HUES6 (cell line): ENCODE data around the gene GPR15LG.
"Not testable (repeated sequence)": the region's sequence is repeated elsewhere in the genome, so short reads cannot be mapped to it uniquely, and the experiment has no call there.

Experiments used
- H3K27ac ChIP-seq: 2 replicates; pipeline ENCODE4 v1.7.0; 2013; ENCODE audit warnings: low read depth, mild to moderate bottlenecking, low read length, inconsistent platforms
- H3K27me3 ChIP-seq: 2 replicates; pipeline ENCODE4 v1.6.1; 2013; ENCODE audit warnings: low read length; ENCODE audit not compliant: control insufficient read depth, insufficient read depth
- H3K36me3 ChIP-seq: 2 replicates; pipeline ENCODE4 v1.6.1; 2013; ENCODE audit warnings: low read length; ENCODE audit not compliant: control insufficient read depth, insufficient read depth
- H3K4me1 ChIP-seq: 2 replicates; pipeline ENCODE4 v1.6.1; 2013; ENCODE audit warnings: low read length; ENCODE audit not compliant: control insufficient read depth, insufficient read depth
- H3K4me3 ChIP-seq: 2 replicates; pipeline ENCODE4 v1.5.1; 2013; ENCODE audit warnings: low read depth, low read length
- H3K9ac ChIP-seq: one replicate; pipeline ENCODE4 v1.6.1; 2013; ENCODE audit warnings: mild to moderate bottlenecking, low read length
- H3K9me3 ChIP-seq: 2 replicates; pipeline ENCODE4 v1.6.1; 2013; ENCODE audit warnings: low read depth, low read length; ENCODE audit not compliant: control insufficient read depth, insufficient read depth

The GPR15LG gene

GRCh38 chr10:84173501-84173929 lies at the start of gene GPR15LG:
TSS of gene GPR15LG (plus strand) at chr10:84173801. CDS start at chr10:84173852, 51 bp downstream.
- Histone ChIP-seq H3K9me3 (no peaks in the 10 kb centered on the region), H3K27ac (no peak within 1 kb of the TSS), H3K4me3 (no peak within 1 kb of the TSS), H3K4me1 (no peaks in the 10 kb centered on the region), H3K9ac (no peak within 1 kb of the TSS), H3K27me3 (no peaks in the 10 kb centered on the region), H3K36me3 (no peaks in the 10 kb centered on the region)

GRCh38 chr10:84125910-84126784 lies 47.5 kb upstream of the GPR15LG start:
- not testable (repeated sequence) for H3K36me3 ChIP-seq, H3K9ac ChIP-seq, H3K27me3 ChIP-seq, H3K4me1 ChIP-seq, H3K4me3 ChIP-seq, H3K27ac ChIP-seq, H3K9me3 ChIP-seq

GRCh38 chr10:84126785-84127167 lies 46.8 kb upstream of the GPR15LG start:
- Histone ChIP-seq H3K9me3 (peaks cover 4% of the 10 kb centered on the region; the same call in 1 of the 2 replicates), H3K27me3 (no peaks in the 10 kb centered on the region), H3K27ac (no peak overlapping the region), H3K9ac (no peak overlapping the region), H3K4me3 (no peak overlapping the region), H3K36me3 (no peaks in the 10 kb centered on the region), H3K4me1 (no peaks in the 10 kb centered on the region)

GRCh38 chr10:84135836-84136235 lies 37.8 kb upstream of the GPR15LG start:
- no peak overlapping the region for H3K4me3 ChIP-seq
- no peaks in the 10 kb centered on the region for H3K9me3 ChIP-seq
- H3K27ac ChIP-seq: no peak overlapping the region
- no peaks in the 10 kb centered on the region for H3K36me3 ChIP-seq
- H3K4me1 ChIP-seq: peaks cover 15% of the 10 kb centered on the region; the same call in 1 of the 2 replicates
- no peaks in the 10 kb centered on the region; the same call in 1 of the 2 replicates for H3K27me3 ChIP-seq
- no peak overlapping the region for H3K9ac ChIP-seq

- Histone ChIP-seq H3K9me3 (no peaks in the 10 kb centered on the region), H3K4me1 (peaks cover 17% of the 10 kb centered on the region; the same call in 1 of the 2 replicates)
Observed at GRCh38 chr10:84137811-84138210, 35.8 kb upstream of the GPR15LG start.

GRCh38 chr10:84138478-84139125 lies 35.0 kb upstream of the GPR15LG start:
- Histone ChIP-seq H3K27me3 (no peaks in the 10 kb centered on the region), H3K36me3 (peaks cover 21% of the 10 kb centered on the region), H3K9me3 (no peaks in the 10 kb centered on the region), H3K4me1 (peaks cover 17% of the 10 kb centered on the region; the same call in 1 of the 2 replicates), H3K9ac (peak overlapping the region; percentile 67), H3K27ac (peak overlapping the region; percentile 82), H3K4me3 (peak overlapping the region; percentile 63)

More at GRCh38 chr10:84137811-84138210, 35.8 kb upstream of the GPR15LG start:
- H3K27ac ChIP-seq: no peak overlapping the region
- no peak overlapping the region for H3K4me3 ChIP-seq
- no peak overlapping the region for H3K9ac ChIP-seq
- peaks cover 13% of the 10 kb centered on the region for H3K36me3 ChIP-seq
- H3K27me3 ChIP-seq: no peaks in the 10 kb centered on the region

- H3K4me1 ChIP-seq: peaks cover 17% of the 10 kb centered on the region; the same call in 1 of the 2 replicates
- no peaks in the 10 kb centered on the region for H3K27me3 ChIP-seq
- peak within 1 kb of the TSS; percentile 94 for H3K9ac ChIP-seq
- H3K9me3 ChIP-seq: no peaks in the 10 kb centered on the region
- H3K36me3 ChIP-seq: peaks cover 28% of the 10 kb centered on the region
- H3K4me3 ChIP-seq: peak within 1 kb of the TSS; percentile 85
- H3K27ac ChIP-seq: peak within 1 kb of the TSS; percentile 82
Observed at GRCh38 chr10:84139126-84140035, 34.2 kb upstream of the GPR15LG start, which contains the start of gene GHITM. TSS of gene GHITM (plus strand) at chr10:84139509. CDS start at chr10:84141501, 1,992 bp downstream.

- Histone ChIP-seq H3K36me3 (peaks cover 35% of the 10 kb centered on the region), H3K9ac (peak overlapping the region; percentile 94), H3K9me3 (no peaks in the 10 kb centered on the region), H3K4me3 (peak overlapping the region; percentile 85), H3K4me1 (peaks cover 17% of the 10 kb centered on the region; the same call in 1 of the 2 replicates), H3K27ac (peak overlapping the region; percentile 81), H3K27me3 (no peaks in the 10 kb centered on the region)
Observed at GRCh38 chr10:84140036-84140379, 33.6 kb upstream of the GPR15LG start.

- no peaks in the 10 kb centered on the region for H3K27me3 ChIP-seq
- H3K9ac ChIP-seq: no peak overlapping the region
- H3K4me1 ChIP-seq: no peaks in the 10 kb centered on the region
- H3K36me3 ChIP-seq: peaks cover 94% of the 10 kb centered on the region
- no peak overlapping the region for H3K27ac ChIP-seq
- H3K4me3 ChIP-seq: no peak overlapping the region
- no peaks in the 10 kb centered on the region for H3K9me3 ChIP-seq
Observed at GRCh38 chr10:84147347-84147746, 26.3 kb upstream of the GPR15LG start.

GRCh38 chr10:84148006-84148597 lies 25.5 kb upstream of the GPR15LG start:
- H3K27ac ChIP-seq, H3K4me1 ChIP-seq, H3K9me3 ChIP-seq, H3K27me3 ChIP-seq, H3K9ac ChIP-seq, H3K4me3 ChIP-seq: not testable (repeated sequence)
- peaks cover 94% of the 10 kb centered on the region for H3K36me3 ChIP-seq
